Gastrocnemius medialis (tissue), 4 donors: Measurements from ENCODE around the gene STC2.

Source experiments
- CTCF ChIP-seq, 5 experiments: fragments of 450-650 bp in 3 of 5; fragments of 200-600 bp in 2 of 5; sonication (generic) in 2 of 5; IDR thresholded peaks in 4 of 5; conservative IDR thresholded peaks in 1 of 5; 1 replicate in 4 of 5; 2 replicates in 1 of 5; pipeline ENCODE4 v1.5.1; 2016 to 2019; ENCODE audit warnings: antibody characterized with exemption in 5 of 5, mild to moderate bottlenecking in 3 of 5, moderate library complexity in 3 of 5
- POLR2A ChIP-seq, 2 donors: fragments of 450-650 bp; IDR thresholded peaks; one replicate each; pipeline ENCODE4 v1.6.1; 2017; ENCODE audit warnings: antibody characterized with exemption in 2 of 2, mild to moderate bottlenecking in 2 of 2, moderate library complexity in 2 of 2

GRCh38 chr5:173313351-173313801 is 14.8 kb downstream of the STC2 start:
- TF ChIP-seq CTCF (IDR thresholded peaks at IDR 0.05 in 4 of 5, conservative IDR thresholded peaks at IDR 0.05 in 1 of 5) (no peak), POLR2A (IDR thresholded peaks at IDR 0.05) (no peak)
